TTC549 (cell line): ENCODE measurements around the gene NDST3.
A peak's percentile ranks its signal among the peaks of the same experiment; 100 is the strongest.
"Not testable (repeated sequence)": the region's sequence is repeated elsewhere in the genome, so short reads cannot be mapped to it uniquely, and the experiment has no call there.

Experiments used
- FAIRE-seq: peaks from 2 replicates; lab custom pipeline; 2012; peaks lifted over from hg19 to GRCh38; lab: Jason Lieb, UNC

The NDST3 gene

GRCh38 chr4:118276580-118276979 is 242.3 kb downstream of the NDST3 start:
- no peak for FAIRE-seq

- no peak for FAIRE-seq
Observed at GRCh38 chr4:118277243-118277642, 243.0 kb downstream of the NDST3 start.

- peak; percentile 70 for FAIRE-seq
Observed at GRCh38 chr4:118278473-118279274, 244.4 kb downstream of the NDST3 start.

GRCh38 chr4:118279328-118279727 is 245.0 kb downstream of the NDST3 start:
- no peak for FAIRE-seq

- no peak for FAIRE-seq
Observed at GRCh38 chr4:118279920-118280432, 245.7 kb downstream of the NDST3 start.

GRCh38 chr4:118280501-118281218 is 246.4 kb downstream of the NDST3 start:
- FAIRE-seq = peak; percentile 15

GRCh38 chr4:118281611-118282442 is 247.5 kb downstream of the NDST3 start:
- FAIRE-seq = peak; percentile 33

- FAIRE-seq = no peak
Observed at GRCh38 chr4:118282692-118283091, 248.4 kb downstream of the NDST3 start.

- no peak for FAIRE-seq
Observed at GRCh38 chr4:118284169-118284568, 249.9 kb downstream of the NDST3 start.

GRCh38 chr4:118285931-118286330 is 251.6 kb downstream of the NDST3 start:
- no peak for FAIRE-seq

GRCh38 chr4:118286685-118287084 is 252.4 kb downstream of the NDST3 start:
- no peak for FAIRE-seq

GRCh38 chr4:118287711-118288451 is 253.6 kb downstream of the NDST3 start:
- no peak for FAIRE-seq

GRCh38 chr4:118289794-118290193 is 255.5 kb downstream of the NDST3 start:
- FAIRE-seq = no peak

- no peak for FAIRE-seq
Observed at GRCh38 chr4:118290951-118291350, 256.7 kb downstream of the NDST3 start.

- no peak for FAIRE-seq
Observed at GRCh38 chr4:118296729-118297128, 262.4 kb downstream of the NDST3 start.

GRCh38 chr4:118299619-118300018 is 265.3 kb downstream of the NDST3 start:
- FAIRE-seq = not testable (repeated sequence)

- no peak for FAIRE-seq
Observed at GRCh38 chr4:118307643-118308042, 273.4 kb downstream of the NDST3 start.
